Neutrophil (primary cell): ENCODE measurements around the gene SLC26A11.

ENCODE experiments used
- H3K27ac ChIP-seq: fragments of 200-600 bp; sonication (generic); 2 replicates; pipeline ENCODE4 v1.5.1; 2016; ENCODE audit warnings: mild to moderate bottlenecking, moderate library complexity
- H3K27me3 ChIP-seq: fragments of 200-600 bp; sonication (generic); 2 replicates; pipeline ENCODE4 v1.6.0; 2016; ENCODE audit warnings: mild to moderate bottlenecking
- H3K36me3 ChIP-seq: fragments of 200-600 bp; sonication (generic); 2 replicates; pipeline ENCODE4 v1.5.1; 2017
- H3K4me1 ChIP-seq, 2 experiments: fragments of 200-600 bp in 1 of 2; sonication (generic) in 1 of 2; 1 replicate in 1 of 2; 2 replicates in 1 of 2; pipeline versions ENCODE4 v1.5.1 to v1.6.1; 2013 to 2016; ENCODE audit warnings: low read depth in 1 of 2, low read length in 1 of 2, mild to moderate bottlenecking in 1 of 2, moderate library complexity in 1 of 2; ENCODE audit not compliant: control insufficient read depth in 1 of 2, insufficient read depth in 1 of 2
- H3K4me3 ChIP-seq, 2 experiments: fragments of 200-600 bp in 1 of 2; sonication (generic) in 1 of 2; 1 replicate in 1 of 2; 2 replicates in 1 of 2; pipeline ENCODE4 v1.5.1; 2013 to 2016; ENCODE audit warnings: low read depth in 1 of 2, low read length in 1 of 2, mild to moderate bottlenecking in 1 of 2, moderate library complexity in 1 of 2
- H3K9me3 ChIP-seq: fragments of 200-600 bp; sonication (generic); 2 replicates; pipeline ENCODE4 v1.5.1; 2016
- CTCF ChIP-seq: fragments of 200-600 bp; sonication (generic); IDR thresholded peaks from 2 replicates; pipeline ENCODE4 v1.5.1; 2016; ENCODE audit warnings: antibody characterized with exemption

The SLC26A11 gene

GRCh38 chr17:80219013-80219762, 1.0 kb upstream of the SLC26A11 start:
- Histone ChIP-seq H3K4me3 (peak overlapping the region; percentile 64 to 82), H3K36me3 (no peaks in the 10 kb centered on the region), H3K4me1 (peaks cover 15% of the 10 kb centered on the region in 2 experiments), H3K9me3 (no peaks in the 10 kb centered on the region), H3K27me3 (peaks cover 82% of the 10 kb centered on the region), H3K27ac (peak overlapping the region; percentile 77)
- TF ChIP-seq CTCF: no peak

- Histone ChIP-seq H3K9me3 (no peaks in the 10 kb centered on the region), H3K36me3 (no peaks in the 10 kb centered on the region), H3K27ac (peak overlapping the region; percentile 77), H3K4me1 (peaks cover 15% of the 10 kb centered on the region in 2 experiments), H3K4me3 (peak overlapping the region; percentile 64 to 82), H3K27me3 (peaks cover 87% of the 10 kb centered on the region)
- TF ChIP-seq CTCF: no peak
Measured at GRCh38 chr17:80219763-80220053, 519 bp upstream of the SLC26A11 start.

- H3K4me1 ChIP-seq: peaks cover 15% of the 10 kb centered on the region in 2 experiments
- TF ChIP-seq CTCF: no peak
- no peak overlapping the region for H3K27ac ChIP-seq
- H3K27me3 ChIP-seq: peaks cover 92% of the 10 kb centered on the region
- H3K36me3 ChIP-seq: no peaks in the 10 kb centered on the region
- no peaks in the 10 kb centered on the region for H3K9me3 ChIP-seq
- peak overlapping the region; percentile 64 to 82 for H3K4me3 ChIP-seq
Measured at GRCh38 chr17:80220736-80221215, 549 bp downstream of the SLC26A11 start.

- peaks cover 15% of the 10 kb centered on the region in 2 experiments for H3K4me1 ChIP-seq
- H3K27ac ChIP-seq: no peak overlapping the region
- H3K9me3 ChIP-seq: no peaks in the 10 kb centered on the region
- H3K36me3 ChIP-seq: no peaks in the 10 kb centered on the region
- no peak for TF ChIP-seq CTCF
- H3K27me3 ChIP-seq: peaks cover 97% of the 10 kb centered on the region
- H3K4me3 ChIP-seq: no peak overlapping the region
Measured at GRCh38 chr17:80221351-80222105, 1.3 kb downstream of the SLC26A11 start.

- Histone ChIP-seq H3K4me3 (no peak overlapping the region), H3K9me3 (no peaks in the 10 kb centered on the region), H3K27ac (no peak overlapping the region), H3K4me1 (peaks cover 15% of the 10 kb centered on the region in 2 experiments), H3K27me3 (peaks cover 97% of the 10 kb centered on the region), H3K36me3 (no peaks in the 10 kb centered on the region)
- TF ChIP-seq CTCF: no peak
Measured at GRCh38 chr17:80222376-80223141, 2.3 kb downstream of the SLC26A11 start.
